Subcutaneous abdominal adipose tissue (tissue), 5 donors: ENCODE results near the gene ASPN.

Experiments
- H3K27ac ChIP-seq: one replicate; pipeline ENCODE4 v1.7.0; 2013; ENCODE audit warnings: low read depth, mild to moderate bottlenecking, inconsistent platforms, low read length, moderate library complexity
- H3K27me3 ChIP-seq, 5 donors: one replicate each; pipeline ENCODE4 v1.7.0; 2013; ENCODE audit warnings: low read length in 5 of 5, inconsistent platforms in 1 of 5; ENCODE audit not compliant: control insufficient read depth in 5 of 5, insufficient read depth in 4 of 5
- H3K36me3 ChIP-seq, 5 donors: one replicate each; pipeline ENCODE4 v1.7.0; 2013; ENCODE audit warnings: low read length in 5 of 5; ENCODE audit not compliant: control insufficient read depth in 5 of 5, insufficient read depth in 5 of 5
- H3K4me1 ChIP-seq, 5 donors: one replicate each; pipeline ENCODE4 v1.7.0; 2013; ENCODE audit warnings: low read length in 5 of 5, mild to moderate bottlenecking in 3 of 5, moderate library complexity in 1 of 5; ENCODE audit not compliant: control insufficient read depth in 5 of 5, insufficient read depth in 5 of 5
- H3K4me3 ChIP-seq, 5 donors: one replicate each; pipeline ENCODE4 v1.7.0; 2013; ENCODE audit warnings: low read length in 5 of 5, low read depth in 1 of 5
- H3K9ac ChIP-seq, 5 donors: one replicate each; pipeline ENCODE4 v1.7.0; 2013; ENCODE audit warnings: low read length in 5 of 5, mild to moderate bottlenecking in 4 of 5, moderate library complexity in 3 of 5
- H3K9me3 ChIP-seq, 5 donors: one replicate each; pipeline ENCODE4 v1.7.0; 2013; ENCODE audit warnings: low read length in 5 of 5; ENCODE audit not compliant: control insufficient read depth in 5 of 5
- donor health status: healthy.
- donor health status: healthy.
- donor health status: healthy.
- donor health status: healthy.
- donor health status: healthy.

ASPN gene

DNA sequence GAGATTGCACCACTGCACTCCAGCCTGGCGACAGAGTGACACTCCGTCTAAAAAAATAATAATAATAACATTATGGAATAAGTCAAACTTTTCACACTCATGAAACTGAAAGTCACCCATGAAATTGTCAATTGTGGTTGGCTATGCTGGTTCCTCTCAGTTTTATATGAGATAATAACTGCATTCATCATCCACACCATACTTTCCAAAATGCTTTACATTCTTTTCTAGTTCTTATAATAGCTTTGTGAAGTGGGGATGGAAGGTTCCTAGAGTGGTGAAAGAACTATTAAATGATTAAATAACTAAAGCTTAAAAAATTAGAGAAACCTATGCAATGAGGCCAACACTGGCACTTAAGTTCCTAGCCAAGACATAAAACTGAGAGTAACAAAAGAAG, 12.6 kb upstream of the ASPN start:
- Histone ChIP-seq H3K36me3 (peaks cover 8 to 21% (median 9%) of the 10 kb centered on the region in 5 donors), H3K9me3 (no peaks in the 10 kb centered on the region), H3K4me3 (no peak overlapping the region), H3K9ac (no peak overlapping the region), H3K4me1 (peaks cover 0 to 9% (median 0%) of the 10 kb centered on the region in 5 donors), H3K27me3 (no peaks in the 10 kb centered on the region), H3K27ac (no peak overlapping the region)

- H3K4me3 ChIP-seq, result no peak overlapping the region
- no peak overlapping the region for H3K27ac ChIP-seq
- peaks cover 8 to 15% (median 9%) of the 10 kb centered on the region in 5 donors for H3K36me3 ChIP-seq
- peaks cover 0 to 19% (median 9%) of the 10 kb centered on the region in 5 donors for H3K4me1 ChIP-seq
- H3K9me3 ChIP-seq, result no peaks in the 10 kb centered on the region
- H3K9ac ChIP-seq, result no peak overlapping the region
- no peaks in the 10 kb centered on the region for H3K27me3 ChIP-seq
Measured at GRCh38 chr9:92493749-92494387, 11.6 kb upstream of the ASPN start.

- Histone ChIP-seq H3K36me3 (peaks cover 8 to 15% (median 9%) of the 10 kb centered on the region in 5 donors), H3K4me3 (no peak overlapping the region), H3K27ac (no peak overlapping the region), H3K4me1 (peaks cover 0 to 23% (median 10%) of the 10 kb centered on the region in 5 donors), H3K27me3 (no peaks in the 10 kb centered on the region), H3K9ac (no peak overlapping the region), H3K9me3 (no peaks in the 10 kb centered on the region)
Measured at GRCh38 chr9:92492781-92493401, 10.6 kb upstream of the ASPN start.

- H3K4me3 ChIP-seq, result no peak overlapping the region
- H3K27ac ChIP-seq, result no peak overlapping the region
- no peaks in the 10 kb centered on the region for H3K9me3 ChIP-seq
Measured at GRCh38 chr9:92488681-92489550, 6.6 kb upstream of the ASPN start.

GRCh38 chr9:92486371-92486770, 4.1 kb upstream of the ASPN start:
- Histone ChIP-seq H3K27ac (no peak overlapping the region), H3K9me3 (no peaks in the 10 kb centered on the region), H3K36me3 (no peaks in the 10 kb centered on the region), H3K9ac (no peak overlapping the region), H3K27me3 (no peaks in the 10 kb centered on the region), H3K4me1 (peaks cover 0 to 19% (median 15%) of the 10 kb centered on the region in 5 donors), H3K4me3 (no peak overlapping the region)

More at GRCh38 chr9:92488681-92489550, 6.6 kb upstream of the ASPN start:
- Histone ChIP-seq H3K36me3 (peaks cover 4 to 10% (median 7%) of the 10 kb centered on the region in 5 donors), H3K9ac (peak overlapping the region in 1 of 5 donors; percentile 65), H3K4me1 (peaks cover 0 to 15% (median 10%) of the 10 kb centered on the region in 5 donors), H3K27me3 (no peaks in the 10 kb centered on the region)

DNA sequence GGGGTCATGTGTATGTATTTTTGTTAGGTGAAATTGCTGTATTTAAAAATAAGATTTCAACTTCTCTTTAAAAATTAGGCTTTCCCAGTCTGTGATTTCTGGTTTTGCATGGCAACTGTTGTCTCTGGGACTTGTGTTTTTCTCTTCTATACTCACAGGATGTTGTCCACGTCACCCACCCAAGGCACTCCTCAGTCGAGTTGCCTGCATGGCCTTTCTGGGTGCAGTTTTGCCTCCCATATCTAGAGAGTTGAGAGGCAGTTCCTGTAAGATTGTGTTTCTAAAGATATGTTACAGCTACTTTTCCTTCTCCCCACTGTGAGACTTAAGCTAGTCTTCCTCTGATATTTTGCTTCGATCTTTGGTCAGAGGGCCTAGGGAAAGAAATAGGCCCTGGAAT, 2.3 kb upstream of the ASPN start:
- Histone ChIP-seq H3K27ac (no peak overlapping the region), H3K9ac (no peak overlapping the region), H3K36me3 (no peaks in the 10 kb centered on the region), H3K27me3 (no peaks in the 10 kb centered on the region), H3K9me3 (no peaks in the 10 kb centered on the region), H3K4me3 (no peak overlapping the region), H3K4me1 (peaks cover 0 to 24% (median 17%) of the 10 kb centered on the region in 5 donors)

DNA sequence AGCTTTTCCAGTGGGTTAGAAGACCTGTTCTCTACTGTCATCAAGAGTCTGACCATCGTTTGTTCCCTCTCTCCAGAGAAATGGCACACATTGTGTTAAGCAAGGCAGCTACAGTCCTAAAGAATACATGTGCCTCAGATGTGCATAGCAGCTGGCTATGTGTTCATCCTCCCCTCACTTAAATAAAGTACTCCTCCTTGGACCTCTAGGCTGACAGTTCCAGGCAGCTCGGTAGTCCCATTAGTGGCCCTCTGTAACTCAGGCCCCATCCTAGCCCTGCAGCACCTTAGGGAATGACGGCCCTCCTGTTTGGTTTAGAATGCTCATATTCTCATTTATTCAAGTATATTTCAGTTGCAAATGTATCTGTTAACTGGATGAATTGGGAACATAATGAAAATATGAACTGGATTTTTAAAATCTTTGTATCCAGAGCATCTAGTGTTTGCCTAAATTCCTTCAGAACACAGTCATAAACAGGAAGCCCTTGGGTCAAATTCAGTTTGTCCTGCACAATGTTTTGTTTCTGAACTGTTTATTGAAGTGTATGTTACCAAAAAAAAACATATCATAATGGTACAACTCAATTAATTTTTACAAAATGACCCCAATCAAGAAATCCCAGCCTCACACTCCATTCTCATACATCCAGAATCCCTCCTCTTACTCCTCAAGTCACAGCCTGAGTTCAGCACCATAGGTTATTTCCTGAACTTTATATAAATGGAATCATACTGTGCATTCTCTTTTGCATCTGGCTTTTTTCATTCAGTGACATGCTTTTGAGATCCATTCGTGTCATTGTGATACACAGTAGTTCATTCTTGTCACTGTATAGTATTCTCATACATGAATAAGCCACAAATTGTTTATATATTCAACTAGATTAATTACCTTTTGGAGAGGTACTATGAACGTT, 1.6 kb upstream of the ASPN start:
- no peak overlapping the region for H3K27ac ChIP-seq

GRCh38 chr9:92482805-92483204, 499 bp upstream of the ASPN start:
- no peak overlapping the region for H3K27ac ChIP-seq
- H3K4me1 ChIP-seq, result peaks cover 0 to 16% (median 9%) of the 10 kb centered on the region in 5 donors
- no peaks in the 10 kb centered on the region for H3K9me3 ChIP-seq
- no peaks in the 10 kb centered on the region for H3K27me3 ChIP-seq
- H3K4me3 ChIP-seq, result peak overlapping the region in 1 of 5 donors; percentile 54
- no peak overlapping the region for H3K9ac ChIP-seq
- no peaks in the 10 kb centered on the region for H3K36me3 ChIP-seq

More for the DNA sequence above, 1.6 kb upstream of the ASPN start:
- Histone ChIP-seq H3K4me1 (peaks cover 0 to 17% (median 11%) of the 10 kb centered on the region in 5 donors), H3K27me3 (no peaks in the 10 kb centered on the region), H3K9me3 (no peaks in the 10 kb centered on the region), H3K36me3 (no peaks in the 10 kb centered on the region), H3K9ac (no peak overlapping the region), H3K4me3 (no peak overlapping the region)

DNA sequence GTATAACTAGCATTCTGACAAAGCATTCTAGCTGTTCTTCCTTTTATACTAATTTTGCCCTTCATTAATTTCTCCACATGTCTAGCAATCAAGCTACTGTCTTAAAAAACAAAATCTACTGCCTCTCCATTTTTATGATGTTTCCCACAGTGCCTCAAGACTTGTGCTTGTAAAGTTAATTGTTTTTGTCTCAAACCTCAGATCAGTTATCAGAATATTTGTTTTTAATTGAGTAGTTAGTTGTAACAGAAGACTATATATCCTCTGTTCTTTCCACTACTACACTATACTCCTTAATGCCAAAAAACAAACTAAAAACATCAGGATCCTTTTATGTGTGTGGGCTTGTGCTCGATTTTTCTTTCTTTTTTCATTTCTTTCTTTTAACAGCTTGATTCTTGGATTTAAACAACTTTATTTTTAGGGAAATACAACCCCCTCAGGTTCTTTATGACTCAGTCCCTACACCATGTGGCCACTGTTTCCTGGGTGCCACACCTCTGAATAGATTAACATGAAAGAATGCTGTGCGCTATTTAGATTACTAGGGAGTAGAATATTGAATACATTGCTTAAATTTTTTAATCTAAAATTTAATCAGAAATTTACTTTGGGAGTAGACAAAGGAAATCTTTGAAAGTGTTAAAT, 1.2 kb downstream of the ASPN start:
- Histone ChIP-seq H3K27me3 (no peaks in the 10 kb centered on the region), H3K4me1 (peaks cover 0 to 16% (median 9%) of the 10 kb centered on the region in 5 donors), H3K36me3 (no peaks in the 10 kb centered on the region), H3K27ac (peak overlapping the region; percentile 43), H3K9ac (peak overlapping the region in 2 of 5 donors; percentile 5 to 31), H3K4me3 (peak overlapping the region in 4 of 5 donors; percentile 25 to 55 (median 35)), H3K9me3 (no peaks in the 10 kb centered on the region)
